Skeletal muscle satellite cell (primary cell): ENCODE measurements around the gene LHX6.

ENCODE experiments used
- H3K27me3 ChIP-seq: 2 replicates; pipeline ENCODE4 v1.7.0; 2013; ENCODE audit warnings: low read length; ENCODE audit not compliant: control insufficient read depth, insufficient read depth
- H3K36me3 ChIP-seq: 2 replicates; pipeline ENCODE4 v1.7.0; 2013; ENCODE audit warnings: mild to moderate bottlenecking, control low read depth, low read length; ENCODE audit not compliant: insufficient read depth
- H3K4me1 ChIP-seq: 2 replicates; pipeline ENCODE4 v1.7.0; 2013; ENCODE audit warnings: low read length; ENCODE audit not compliant: control insufficient read depth, insufficient read depth
- H3K4me2 ChIP-seq: 2 replicates; pipeline ENCODE4 v1.7.0; 2013; ENCODE audit warnings: mild to moderate bottlenecking, low read length
- H3K4me3 ChIP-seq: 2 replicates; pipeline ENCODE4 v1.7.0; 2013; ENCODE audit warnings: low read length
- H3K9ac ChIP-seq: 2 replicates; pipeline ENCODE4 v1.7.0; 2013; ENCODE audit warnings: mild to moderate bottlenecking, low read depth, low read length, moderate library complexity
- H3K9me3 ChIP-seq: replicated peaks from 2 replicates; pipeline ENCODE4 v1.7.0; 2013; ENCODE audit warnings: mild to moderate bottlenecking, control low read depth, low read length

The LHX6 gene

DNA sequence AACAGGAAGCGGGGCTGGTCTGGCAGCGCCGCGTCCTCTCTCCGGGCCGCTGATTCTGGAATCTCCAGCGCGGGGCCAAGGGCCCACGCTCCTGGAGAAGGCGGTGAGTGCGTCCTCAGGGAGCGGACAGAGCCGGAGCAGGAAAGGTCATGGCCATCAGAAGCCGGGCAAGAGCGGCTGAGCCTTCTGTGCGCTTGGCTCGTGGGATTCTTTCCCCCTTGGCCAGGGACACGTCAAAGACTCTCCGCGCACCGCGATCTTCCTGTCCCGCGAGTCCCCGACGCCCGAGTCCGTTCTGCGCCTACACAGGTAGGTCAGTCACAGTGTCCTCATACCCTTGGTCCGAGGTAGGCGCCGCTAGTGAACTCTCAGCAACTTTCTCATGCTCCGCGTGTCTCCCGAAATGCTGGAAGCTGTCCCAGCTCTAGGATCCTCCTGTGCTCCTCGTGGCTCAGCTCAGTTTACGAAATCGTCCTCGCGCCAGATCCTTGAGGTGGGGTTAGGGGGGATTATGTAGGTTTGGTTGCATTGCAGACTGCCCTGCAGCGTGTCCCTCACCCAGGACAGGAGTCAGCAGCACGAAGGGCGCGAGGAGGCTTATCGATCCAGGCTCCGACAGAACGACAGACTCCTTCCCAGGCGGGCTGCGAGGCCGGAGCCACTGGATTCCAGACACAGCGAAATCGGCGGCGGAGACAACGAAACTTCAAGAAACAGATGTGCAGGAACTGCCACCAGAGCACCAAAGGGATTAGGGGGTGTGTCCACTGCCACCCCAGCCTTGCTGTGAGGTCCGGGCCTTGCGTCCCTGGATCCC, 8.7 kb downstream of the LHX6 start:
- Histone ChIP-seq H3K4me3 (peak overlapping the region; percentile 62), H3K27me3 (peaks cover 93% of the 10 kb centered on the region), H3K9me3 (no peaks in the 10 kb centered on the region), H3K4me1 (peaks cover 16% of the 10 kb centered on the region), H3K9ac (no peak overlapping the region), H3K36me3 (no peaks in the 10 kb centered on the region), H3K4me2 (peak overlapping the region; percentile 86)

DNA sequence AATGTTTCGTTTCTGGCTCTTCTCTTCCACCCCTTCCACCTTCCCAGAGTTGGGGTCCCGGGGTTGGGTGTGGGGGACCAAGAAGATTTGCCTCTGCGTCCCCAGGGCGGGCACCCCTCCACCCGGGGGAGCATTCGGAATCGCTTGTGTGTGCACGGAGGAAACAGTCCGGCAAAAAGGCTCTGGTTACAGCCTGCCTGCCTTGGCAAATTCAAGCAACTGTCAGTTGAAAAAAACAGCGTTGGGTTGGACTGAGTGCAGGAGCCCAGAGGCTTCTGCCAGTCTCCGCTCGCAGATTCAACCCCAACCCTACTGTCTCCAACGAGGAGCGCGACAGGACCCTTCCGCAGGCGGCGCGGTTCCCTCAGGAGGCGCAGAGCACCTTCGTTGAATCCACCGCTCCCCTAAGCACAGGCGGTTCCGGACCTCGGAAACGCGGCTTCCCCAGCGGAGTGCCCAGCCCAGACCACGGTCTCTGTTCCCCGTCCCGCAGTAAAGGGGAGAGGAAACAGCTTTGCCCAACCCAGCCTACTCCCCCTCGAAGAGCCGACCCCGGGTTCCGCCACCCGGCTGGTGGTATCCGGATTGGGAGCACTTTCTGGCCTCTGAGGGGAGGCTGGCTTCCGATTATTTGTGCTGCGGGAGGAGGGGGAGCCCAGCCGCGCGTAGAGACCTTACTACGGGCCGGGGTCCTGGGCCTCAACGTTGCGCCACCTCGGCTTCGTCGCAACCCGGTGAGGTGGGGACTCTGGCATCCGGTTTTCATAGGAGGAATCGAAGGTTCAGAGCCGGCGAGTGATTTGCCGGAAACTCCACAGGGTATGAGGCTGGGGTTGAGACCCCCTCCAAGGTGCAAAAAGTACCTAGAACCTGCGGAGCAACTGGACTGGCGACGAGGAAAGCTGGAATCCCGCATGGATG, 9.6 kb downstream of the LHX6 start:
- H3K4me1 ChIP-seq: peaks cover 19% of the 10 kb centered on the region
- H3K4me2 ChIP-seq: peak overlapping the region; percentile 86
- peaks cover 93% of the 10 kb centered on the region for H3K27me3 ChIP-seq
- no peaks in the 10 kb centered on the region for H3K36me3 ChIP-seq
- no peak overlapping the region for H3K9ac ChIP-seq
- H3K4me3 ChIP-seq: peak overlapping the region; percentile 62
- no peaks in the 10 kb centered on the region for H3K9me3 ChIP-seq

DNA sequence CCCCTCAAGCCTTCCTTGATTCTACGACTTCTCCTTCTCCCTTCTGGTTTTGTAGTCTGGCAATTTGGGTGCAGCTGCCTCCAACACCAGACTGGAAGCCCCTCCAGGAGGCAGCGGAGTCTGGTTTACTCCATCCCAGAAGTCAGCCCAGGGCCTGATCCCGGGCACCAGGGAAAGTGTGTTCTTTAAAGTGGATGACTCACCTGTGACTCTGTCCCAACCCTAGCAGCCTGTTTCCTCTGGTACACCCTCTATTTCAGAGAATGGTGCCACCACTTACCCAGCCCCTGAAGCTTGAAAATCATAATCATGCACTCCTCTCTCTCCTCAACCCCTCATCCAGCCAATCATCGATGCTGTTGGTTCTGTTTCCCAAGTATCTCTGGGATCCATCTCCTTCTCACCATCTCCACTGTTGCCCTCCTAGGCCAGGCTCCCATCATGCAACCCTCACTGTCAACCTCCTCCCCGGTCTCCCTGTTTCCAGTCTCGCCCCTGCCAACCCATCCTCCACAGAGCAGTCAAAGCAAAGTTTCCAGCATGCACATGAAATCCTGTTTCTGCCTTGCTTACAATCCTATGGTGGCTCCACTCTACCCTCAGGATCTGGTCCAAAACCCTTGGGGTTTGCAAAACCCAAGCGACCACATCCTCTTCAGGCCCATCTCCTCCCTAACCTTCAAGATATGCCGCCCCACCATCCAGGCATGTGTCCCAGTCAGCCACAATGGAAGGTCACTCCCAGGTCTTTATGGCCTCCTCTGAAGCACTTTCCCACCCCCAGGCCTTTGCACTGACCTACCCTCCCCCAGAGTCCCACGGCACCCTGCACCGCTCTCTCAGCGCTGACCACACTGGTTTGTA, 10.5 kb downstream of the LHX6 start:
- Histone ChIP-seq H3K4me2 (peak overlapping the region; percentile 86), H3K36me3 (no peaks in the 10 kb centered on the region), H3K4me1 (peaks cover 26% of the 10 kb centered on the region), H3K27me3 (peaks cover 90% of the 10 kb centered on the region), H3K9ac (no peak overlapping the region), H3K4me3 (no peak overlapping the region), H3K9me3 (no peaks in the 10 kb centered on the region)

DNA sequence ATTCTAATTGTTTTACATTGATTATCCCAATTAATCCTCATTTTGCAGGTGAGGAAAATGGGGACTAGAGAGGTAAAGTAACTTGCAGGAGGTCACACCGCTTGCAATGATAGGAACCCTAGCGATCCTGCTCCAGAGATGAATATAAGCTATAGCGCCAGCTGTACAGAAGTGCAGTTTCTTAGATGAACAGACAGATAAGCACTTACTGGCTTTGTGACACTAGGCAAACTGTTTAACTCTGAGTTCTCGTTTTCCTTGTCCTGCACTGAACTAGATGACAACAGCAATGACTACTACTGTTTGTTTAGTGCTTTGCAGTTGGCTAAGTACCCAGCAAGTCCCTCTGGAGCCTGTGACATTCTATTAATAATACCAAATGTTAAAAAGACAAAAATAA, 11.1 kb downstream of the LHX6 start:
- Histone ChIP-seq H3K4me2 (no peak overlapping the region), H3K9me3 (no peaks in the 10 kb centered on the region), H3K9ac (no peak overlapping the region), H3K27me3 (peaks cover 90% of the 10 kb centered on the region), H3K4me1 (peaks cover 26% of the 10 kb centered on the region), H3K4me3 (no peak overlapping the region), H3K36me3 (no peaks in the 10 kb centered on the region)

DNA sequence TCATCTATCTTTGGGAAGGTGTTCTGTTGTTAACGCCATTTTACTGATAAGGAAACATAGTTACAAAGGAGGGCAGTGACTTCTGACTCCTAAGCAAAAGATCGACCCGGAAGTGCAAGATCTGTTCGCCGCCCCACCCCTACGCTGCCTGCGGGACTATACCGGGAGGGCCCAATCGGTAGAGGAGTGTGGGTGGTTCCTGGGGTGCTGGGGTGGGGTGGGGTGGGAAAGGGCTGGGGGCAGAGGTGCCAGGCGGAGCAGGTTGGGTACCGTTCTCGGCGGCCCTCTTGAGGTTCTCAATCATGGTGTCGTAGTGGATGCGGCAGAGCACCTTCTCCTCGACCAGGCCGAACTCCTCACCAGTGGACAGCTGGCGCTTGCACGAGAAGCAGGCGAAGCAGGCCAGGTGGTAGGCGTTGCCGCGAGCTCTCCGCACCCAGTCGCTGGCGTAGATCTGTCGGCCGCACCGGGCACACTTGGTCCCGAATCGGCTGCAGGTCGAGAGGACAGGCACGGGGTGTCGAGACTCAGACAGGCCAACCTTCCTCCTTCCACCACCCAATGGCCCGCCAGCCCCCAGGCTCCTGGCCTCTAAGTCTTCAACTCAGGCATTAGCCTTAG, 11.8 kb downstream of the LHX6 start:
- peaks cover 26% of the 10 kb centered on the region for H3K4me1 ChIP-seq
- H3K36me3 ChIP-seq: no peaks in the 10 kb centered on the region
- H3K9me3 ChIP-seq: no peaks in the 10 kb centered on the region
- H3K9ac ChIP-seq: no peak overlapping the region
- no peak overlapping the region for H3K4me2 ChIP-seq
- peaks cover 90% of the 10 kb centered on the region for H3K27me3 ChIP-seq
- no peak overlapping the region for H3K4me3 ChIP-seq

DNA sequence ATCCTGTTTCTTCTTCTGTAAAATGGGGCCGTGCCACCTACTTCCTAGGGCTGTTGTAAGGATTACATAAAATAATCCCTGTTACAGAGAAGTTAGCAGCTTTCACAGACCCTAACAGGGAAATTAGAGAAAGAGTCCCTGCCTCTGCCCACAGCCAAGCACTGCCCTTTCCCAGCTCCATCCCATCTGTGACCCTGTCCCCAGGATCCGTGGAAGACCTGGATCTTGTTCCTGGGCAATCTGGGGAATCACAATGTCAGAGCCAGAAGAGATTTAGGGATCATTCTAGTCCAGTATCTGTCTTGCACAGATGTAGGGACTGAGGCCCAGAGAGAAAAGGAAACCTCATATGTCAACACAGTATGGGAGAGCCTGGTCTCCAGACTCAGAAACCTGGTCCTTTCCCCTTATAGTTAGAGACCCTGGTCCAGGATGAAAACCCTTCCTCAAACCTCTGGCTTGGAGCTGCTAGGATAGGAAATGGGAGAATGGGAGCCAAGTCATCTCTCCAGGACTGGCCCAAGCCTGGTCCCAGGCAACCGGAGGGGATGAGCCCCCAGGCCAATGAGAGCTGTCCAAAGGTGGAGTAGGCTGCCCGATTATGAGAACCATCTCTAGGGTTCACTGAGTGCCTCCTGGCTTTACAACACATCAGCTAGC, 12.5 kb downstream of the LHX6 start:
- H3K36me3 ChIP-seq: no peaks in the 10 kb centered on the region
- H3K4me1 ChIP-seq: peaks cover 26% of the 10 kb centered on the region
- peaks cover 90% of the 10 kb centered on the region for H3K27me3 ChIP-seq

DNA sequence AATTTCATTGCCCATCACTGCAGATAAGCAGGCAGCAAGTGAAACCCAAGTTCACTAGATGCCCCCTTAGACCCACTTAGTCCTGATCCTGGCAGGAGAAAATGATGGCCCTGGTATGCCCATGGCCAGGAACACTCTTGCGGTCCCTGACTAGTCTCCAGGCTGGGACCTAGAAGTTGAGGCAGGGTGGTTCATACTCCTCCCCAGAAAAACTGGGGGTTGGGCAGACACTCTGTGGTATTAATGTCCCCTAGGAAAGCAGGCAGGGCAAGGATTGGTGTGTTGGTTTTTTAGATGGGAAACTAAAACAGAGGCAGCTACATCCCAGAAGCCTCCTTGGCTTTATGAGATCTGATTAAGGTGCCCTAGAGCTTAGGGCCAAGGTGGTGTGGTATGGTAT, 13.1 kb downstream of the LHX6 start:
- Histone ChIP-seq H3K4me3 (no peak overlapping the region), H3K4me1 (peaks cover 26% of the 10 kb centered on the region), H3K9ac (no peak overlapping the region), H3K27me3 (peaks cover 89% of the 10 kb centered on the region), H3K9me3 (no peaks in the 10 kb centered on the region), H3K4me2 (no peak overlapping the region), H3K36me3 (no peaks in the 10 kb centered on the region)

More for the DNA sequence above, 12.5 kb downstream of the LHX6 start:
- no peak overlapping the region for H3K4me3 ChIP-seq
- no peaks in the 10 kb centered on the region for H3K9me3 ChIP-seq
- H3K4me2 ChIP-seq: no peak overlapping the region
- H3K9ac ChIP-seq: no peak overlapping the region

DNA sequence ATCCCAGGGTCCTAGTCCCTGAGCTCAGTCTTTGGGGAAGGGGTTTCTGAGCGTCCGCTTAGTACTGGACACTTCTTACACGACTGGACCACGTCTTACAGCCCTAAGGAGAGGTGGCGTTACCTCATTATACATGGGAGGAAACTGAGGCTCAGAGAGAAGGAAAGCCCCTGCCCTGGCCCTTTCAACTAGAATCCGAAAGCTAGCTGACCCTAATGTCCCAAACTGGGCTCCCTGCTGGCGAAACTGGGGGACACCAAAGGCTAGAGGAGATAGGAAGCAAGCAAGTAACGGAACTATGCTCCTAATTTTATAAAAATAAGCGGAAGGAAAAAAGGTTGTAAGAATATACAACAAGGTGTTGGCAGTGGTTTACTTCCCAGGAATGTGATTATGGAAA, 14.2 kb downstream of the LHX6 start:
- Histone ChIP-seq H3K9ac (no peak overlapping the region), H3K36me3 (no peaks in the 10 kb centered on the region), H3K4me2 (peak overlapping the region; percentile 75), H3K27me3 (peaks cover 82% of the 10 kb centered on the region), H3K4me1 (peaks cover 19% of the 10 kb centered on the region), H3K9me3 (no peaks in the 10 kb centered on the region), H3K4me3 (peak overlapping the region; percentile 39)

DNA sequence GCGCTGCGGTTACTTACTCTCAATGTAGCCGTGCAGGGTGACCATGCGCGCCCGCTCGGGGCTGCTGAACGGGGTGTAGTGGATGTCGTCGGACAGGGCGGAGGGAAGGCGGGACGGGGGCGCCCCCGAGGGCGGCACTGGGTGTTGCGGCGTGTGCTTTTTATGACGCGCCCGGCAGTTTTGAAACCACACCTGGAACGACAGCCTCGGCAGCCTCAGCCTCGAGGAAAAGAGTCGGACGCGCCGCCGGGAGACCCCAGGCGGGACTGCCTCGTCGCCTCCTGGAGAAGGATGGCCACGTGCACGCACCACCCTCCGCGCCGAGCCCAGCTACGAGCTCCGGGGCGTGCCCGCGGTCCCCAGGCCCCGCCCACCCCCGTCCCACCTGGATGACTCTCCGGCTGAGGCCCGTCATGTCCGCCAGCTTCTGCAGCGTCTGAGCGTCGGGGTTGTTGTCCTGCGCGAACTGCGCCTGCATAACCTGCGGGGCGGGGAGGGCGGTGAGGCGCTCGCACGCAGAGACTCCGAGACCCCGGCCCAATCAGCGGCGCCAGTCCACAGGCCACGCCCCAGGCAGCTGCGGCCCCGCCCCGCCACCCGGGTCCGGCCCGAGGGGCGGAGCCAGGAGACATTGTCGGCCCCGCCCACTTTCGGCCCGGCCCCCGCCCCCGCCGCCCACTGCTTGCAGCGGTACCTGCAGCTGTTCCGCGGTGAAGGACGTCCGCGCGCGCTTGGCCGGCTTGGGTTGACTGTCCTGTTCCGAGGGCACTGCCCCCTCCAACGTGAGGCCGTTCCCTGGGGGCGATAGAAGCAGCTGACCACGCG, 15.0 kb downstream of the LHX6 start:
- Histone ChIP-seq H3K36me3 (no peaks in the 10 kb centered on the region), H3K9me3 (no peaks in the 10 kb centered on the region), H3K9ac (no peak overlapping the region), H3K4me2 (peak overlapping the region; percentile 75), H3K27me3 (peaks cover 75% of the 10 kb centered on the region), H3K4me3 (peak overlapping the region; percentile 57), H3K4me1 (peaks cover 14% of the 10 kb centered on the region)

DNA sequence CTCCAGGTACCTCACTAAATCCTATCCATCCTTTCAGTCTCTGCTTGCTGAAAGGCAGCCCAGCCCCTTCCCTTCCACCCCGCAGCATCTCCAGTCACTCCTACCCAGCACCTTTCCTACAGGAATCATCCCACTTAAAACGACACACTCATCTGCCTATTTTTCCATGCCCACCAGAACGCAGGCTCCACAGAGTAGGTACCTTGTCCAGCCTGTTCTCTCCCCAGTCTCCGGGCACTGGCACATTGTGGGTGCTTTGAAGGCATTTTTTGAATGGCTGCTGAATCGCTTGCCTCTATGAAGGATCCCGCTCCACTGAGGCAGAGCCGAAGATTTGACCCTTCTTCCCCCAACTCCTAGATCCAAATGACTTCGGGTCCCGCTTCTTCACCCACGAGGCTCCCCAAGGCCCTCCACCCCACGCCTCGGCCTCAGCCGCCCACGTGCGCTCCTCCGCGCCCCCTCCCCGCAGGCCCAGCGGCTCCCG, 15.6 kb downstream of the LHX6 start:
- Histone ChIP-seq H3K4me1 (peaks cover 12% of the 10 kb centered on the region), H3K9me3 (no peaks in the 10 kb centered on the region), H3K27me3 (peaks cover 69% of the 10 kb centered on the region), H3K9ac (no peak overlapping the region), H3K4me2 (peak overlapping the region; percentile 75), H3K4me3 (peak overlapping the region; percentile 57), H3K36me3 (no peaks in the 10 kb centered on the region)
